ENCODE data around the gene TCIRG1. TPM values are rescaled to one million over a fixed set of nuclear protein-coding genes. Genes with fewer than 3 reads are reported as not detected.

Gene TCIRG1
- total and polyA plus RNA-seq, 2 of the 13 experiments (the other 11 are each of a cell fraction or from before 2014, with no cell fraction given): 48.0 to 69.6 TPM

DNA sequence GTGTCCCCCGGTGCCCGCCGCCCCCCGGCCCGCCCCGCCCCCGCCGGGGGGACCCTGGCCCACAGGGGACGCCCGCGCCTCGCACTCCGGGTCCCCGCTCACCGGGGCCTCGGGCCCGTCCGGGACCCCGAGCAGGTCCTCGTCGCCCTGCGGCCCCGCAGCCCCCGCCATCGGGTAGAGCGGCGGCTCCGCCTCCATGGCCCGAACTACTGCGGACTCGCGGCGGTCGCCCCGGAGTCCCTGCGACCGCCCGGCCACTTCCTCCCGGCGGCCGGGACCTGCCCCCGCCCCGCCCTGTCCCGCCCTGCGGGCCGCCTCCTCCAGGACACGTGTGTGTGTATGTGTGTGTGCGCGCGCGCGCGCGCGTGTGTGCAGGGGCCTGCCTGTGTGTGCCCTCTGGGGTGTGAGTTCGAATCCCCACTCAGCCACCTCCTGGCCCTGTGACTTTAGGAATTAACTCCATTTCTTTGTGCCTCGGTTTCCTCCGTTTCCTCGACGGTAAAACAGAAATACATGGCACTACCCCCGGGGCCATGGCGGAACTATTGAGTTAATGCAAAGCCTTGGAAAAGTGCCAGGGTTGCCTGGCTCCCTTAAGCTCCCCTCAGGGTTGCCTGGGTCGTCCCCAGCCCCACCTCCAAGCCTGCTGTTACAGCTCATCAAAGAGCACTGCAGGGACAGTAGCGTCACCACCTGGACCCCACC is 34.8 kb upstream of the TCIRG1 start, which contains the start of gene UNC93B1 (continued):
- TF ChIP-seq MIER3 (CRISPR knock-in tag; IDR thresholded peaks at IDR 0.05; ENCODE audit: borderline replicate concordance) (peak; percentile 21; the same call in 1 of the 2 replicates), HIVEP1 (CRISPR knock-in tag; IDR thresholded peaks at IDR 0.05) (0 out of 2 replicates have a peak, but pooled peaks have one; percentile 19), ZNF441 (CRISPR knock-in tag; IDR thresholded peaks at IDR 0.05; ENCODE audit: borderline replicate concordance) (peak; percentile 65; the same call in 1 of the 2 replicates), SIN3A (IDR thresholded peaks at IDR 0.05; ENCODE audit: borderline replicate concordance, low read depth, low read length) (peak; percentile 56; the same call in 1 of the 2 replicates), NCOA1 (CRISPR knock-in tag; IDR thresholded peaks at IDR 0.05) (no peak), TEF (CRISPR knock-in tag; IDR thresholded peaks at IDR 0.05) (no peak), PPARG (CRISPR knock-in tag; conservative IDR thresholded peaks at IDR 0.05) (0 out of 2 replicates have a peak, but pooled peaks have one; percentile 23), ZNF281 (CRISPR knock-in tag; IDR thresholded peaks at IDR 0.05; ENCODE audit: borderline replicate concordance) (no peak), GABPB1 (CRISPR knock-in tag; IDR thresholded peaks at IDR 0.05) (peak; percentile 73; the same call in 1 of the 2 replicates), ZNF83 (CRISPR knock-in tag; IDR thresholded peaks at IDR 0.05; ENCODE audit: borderline replicate concordance) (no peak), NFE2L2 (IDR thresholded peaks at IDR 0.05; ENCODE audit: low read length) (no peak), ZMYM2 (CRISPR knock-in tag; IDR thresholded peaks at IDR 0.05) (peak; percentile 91), ZMYM4 (CRISPR knock-in tag; IDR thresholded peaks at IDR 0.05) (peak; percentile 61; the same call in 1 of the 2 replicates), ATF1 (CRISPR knock-in tag; IDR thresholded peaks at IDR 0.05) (no peak), SNAPC2 (CRISPR knock-in tag; IDR thresholded peaks at IDR 0.05) (no peak), TARDBP (CRISPR knock-in tag; IDR thresholded peaks at IDR 0.05) (0 out of 2 replicates have a peak, but pooled peaks have one; percentile 35), XRCC5 (optimal IDR thresholded peaks at IDR 0.05; ENCODE audit: low read length) (no peak), TEAD2 (CRISPR knock-in tag; IDR thresholded peaks at IDR 0.05) (no peak)
- TF ChIP-seq, protein P1, sequence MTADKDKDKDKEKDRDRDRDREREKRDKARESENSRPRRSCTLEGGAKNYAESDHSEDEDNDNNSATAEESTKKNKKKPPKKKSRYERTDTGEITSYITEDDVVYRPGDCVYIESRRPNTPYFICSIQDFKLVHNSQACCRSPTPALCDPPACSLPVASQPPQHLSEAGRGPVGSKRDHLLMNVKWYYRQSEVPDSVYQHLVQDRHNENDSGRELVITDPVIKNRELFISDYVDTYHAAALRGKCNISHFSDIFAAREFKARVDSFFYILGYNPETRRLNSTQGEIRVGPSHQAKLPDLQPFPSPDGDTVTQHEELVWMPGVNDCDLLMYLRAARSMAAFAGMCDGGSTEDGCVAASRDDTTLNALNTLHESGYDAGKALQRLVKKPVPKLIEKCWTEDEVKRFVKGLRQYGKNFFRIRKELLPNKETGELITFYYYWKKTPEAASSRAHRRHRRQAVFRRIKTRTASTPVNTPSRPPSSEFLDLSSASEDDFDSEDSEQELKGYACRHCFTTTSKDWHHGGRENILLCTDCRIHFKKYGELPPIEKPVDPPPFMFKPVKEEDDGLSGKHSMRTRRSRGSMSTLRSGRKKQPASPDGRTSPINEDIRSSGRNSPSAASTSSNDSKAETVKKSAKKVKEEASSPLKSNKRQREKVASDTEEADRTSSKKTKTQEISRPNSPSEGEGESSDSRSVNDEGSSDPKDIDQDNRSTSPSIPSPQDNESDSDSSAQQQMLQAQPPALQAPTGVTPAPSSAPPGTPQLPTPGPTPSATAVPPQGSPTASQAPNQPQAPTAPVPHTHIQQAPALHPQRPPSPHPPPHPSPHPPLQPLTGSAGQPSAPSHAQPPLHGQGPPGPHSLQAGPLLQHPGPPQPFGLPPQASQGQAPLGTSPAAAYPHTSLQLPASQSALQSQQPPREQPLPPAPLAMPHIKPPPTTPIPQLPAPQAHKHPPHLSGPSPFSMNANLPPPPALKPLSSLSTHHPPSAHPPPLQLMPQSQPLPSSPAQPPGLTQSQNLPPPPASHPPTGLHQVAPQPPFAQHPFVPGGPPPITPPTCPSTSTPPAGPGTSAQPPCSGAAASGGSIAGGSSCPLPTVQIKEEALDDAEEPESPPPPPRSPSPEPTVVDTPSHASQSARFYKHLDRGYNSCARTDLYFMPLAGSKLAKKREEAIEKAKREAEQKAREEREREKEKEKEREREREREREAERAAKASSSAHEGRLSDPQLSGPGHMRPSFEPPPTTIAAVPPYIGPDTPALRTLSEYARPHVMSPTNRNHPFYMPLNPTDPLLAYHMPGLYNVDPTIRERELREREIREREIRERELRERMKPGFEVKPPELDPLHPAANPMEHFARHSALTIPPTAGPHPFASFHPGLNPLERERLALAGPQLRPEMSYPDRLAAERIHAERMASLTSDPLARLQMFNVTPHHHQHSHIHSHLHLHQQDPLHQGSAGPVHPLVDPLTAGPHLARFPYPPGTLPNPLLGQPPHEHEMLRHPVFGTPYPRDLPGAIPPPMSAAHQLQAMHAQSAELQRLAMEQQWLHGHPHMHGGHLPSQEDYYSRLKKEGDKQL (CRISPR knock-in tag; IDR thresholded peaks at IDR 0.05; ENCODE audit: low read depth): no peak
- TF ChIP-seq, protein P2, sequence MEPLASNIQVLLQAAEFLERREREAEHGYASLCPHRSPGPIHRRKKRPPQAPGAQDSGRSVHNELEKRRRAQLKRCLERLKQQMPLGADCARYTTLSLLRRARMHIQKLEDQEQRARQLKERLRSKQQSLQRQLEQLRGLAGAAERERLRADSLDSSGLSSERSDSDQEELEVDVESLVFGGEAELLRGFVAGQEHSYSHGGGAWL (CRISPR knock-in tag; IDR thresholded peaks at IDR 0.05): peak; percentile 22; the same call in 1 of the 2 replicates

All from HepG2 (cell line).